Stimulated activated naive CD4-positive, alpha-beta T cell (primary cell): ENCODE data around the gene BEAN1.

Experiments
- DNase-seq, 6 experiments: peaks; one replicate each; lab custom pipeline; 2025; lab: John Stamatoyannopoulos, UW

Gene BEAN1

DNA sequence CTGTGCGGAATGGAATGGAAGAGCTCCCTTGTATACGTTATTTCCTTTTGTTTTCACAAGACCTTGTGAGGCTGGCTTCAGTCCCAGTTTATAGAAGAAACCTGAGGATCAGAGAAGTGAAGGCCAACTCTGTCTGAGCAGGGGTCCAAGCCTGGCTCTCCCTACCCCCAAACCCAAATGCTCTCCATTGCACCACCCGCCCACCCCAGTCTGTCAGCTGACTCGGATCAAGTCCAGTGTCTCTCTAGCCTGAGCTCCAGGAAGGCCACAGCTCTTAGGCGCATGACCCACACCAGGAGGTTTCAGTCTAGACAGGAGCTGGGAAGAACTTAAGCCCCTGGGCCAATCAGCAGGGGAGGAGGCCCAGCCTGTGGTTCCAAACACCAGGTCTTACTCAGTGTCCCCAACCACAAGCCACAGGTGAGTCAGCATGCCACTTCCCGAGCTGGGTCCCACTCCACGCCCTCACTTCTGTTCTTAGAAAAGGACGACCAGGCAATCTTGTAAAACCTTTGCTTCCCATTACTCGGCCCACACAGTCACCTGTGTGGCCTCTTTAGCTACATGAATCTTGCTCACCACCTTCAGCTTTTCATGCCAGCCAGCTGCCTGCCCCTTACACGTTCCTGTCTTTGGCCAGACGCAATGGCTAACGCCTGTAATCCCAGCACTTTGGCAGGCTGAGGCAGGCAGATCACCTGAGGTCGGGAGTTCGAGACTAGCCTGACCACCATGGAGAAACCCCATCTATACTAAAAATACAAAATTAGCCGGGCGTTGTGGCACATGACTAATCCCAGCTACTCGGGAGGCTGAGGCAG lies 95.1 kb downstream of the BEAN1 start:
- DNase-seq = peak; percentile 10 to 39 (median 23)

DNA sequence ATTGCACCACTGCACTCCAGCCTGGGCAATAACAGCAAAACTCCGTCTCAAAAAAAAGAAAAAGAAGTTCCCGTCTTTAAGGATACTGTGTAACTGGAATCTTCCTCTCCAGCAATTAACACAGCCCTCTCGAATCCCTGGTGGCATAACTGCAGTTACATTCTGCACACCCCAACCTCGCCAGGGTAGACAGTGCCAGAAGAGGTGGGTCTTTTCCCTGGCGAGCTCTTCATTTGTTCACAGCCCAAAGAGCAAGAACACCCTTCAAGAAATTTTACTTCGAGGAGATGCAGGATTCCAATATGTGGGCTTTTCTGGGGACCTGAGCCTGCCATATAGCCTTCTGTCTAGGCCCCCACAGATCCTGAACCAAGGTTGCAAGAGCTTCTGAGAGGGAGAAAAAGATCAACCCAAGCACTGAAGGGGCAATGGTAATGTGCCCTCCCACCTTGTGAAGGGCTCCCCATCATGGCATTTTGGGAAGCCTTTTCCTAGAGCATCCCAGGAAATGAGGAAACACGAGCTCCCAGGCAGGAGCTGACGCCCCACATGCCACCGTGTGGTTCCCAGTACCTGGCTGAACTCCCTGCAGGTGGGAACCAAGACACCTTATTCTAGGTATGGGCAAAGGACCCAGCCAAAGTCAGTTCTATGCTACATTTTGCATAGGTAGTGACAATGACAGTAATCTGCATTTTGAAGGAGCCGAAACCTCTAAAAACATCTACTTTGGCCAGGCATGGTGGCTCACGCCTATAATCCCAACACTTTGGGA lies 95.9 kb downstream of the BEAN1 start:
- no peak for DNase-seq

GRCh38 chr16:66523861-66524354 lies 96.8 kb downstream of the BEAN1 start:
- peak in 3 of 6 experiments; percentile 56 to 67 (median 60) for DNase-seq

DNA sequence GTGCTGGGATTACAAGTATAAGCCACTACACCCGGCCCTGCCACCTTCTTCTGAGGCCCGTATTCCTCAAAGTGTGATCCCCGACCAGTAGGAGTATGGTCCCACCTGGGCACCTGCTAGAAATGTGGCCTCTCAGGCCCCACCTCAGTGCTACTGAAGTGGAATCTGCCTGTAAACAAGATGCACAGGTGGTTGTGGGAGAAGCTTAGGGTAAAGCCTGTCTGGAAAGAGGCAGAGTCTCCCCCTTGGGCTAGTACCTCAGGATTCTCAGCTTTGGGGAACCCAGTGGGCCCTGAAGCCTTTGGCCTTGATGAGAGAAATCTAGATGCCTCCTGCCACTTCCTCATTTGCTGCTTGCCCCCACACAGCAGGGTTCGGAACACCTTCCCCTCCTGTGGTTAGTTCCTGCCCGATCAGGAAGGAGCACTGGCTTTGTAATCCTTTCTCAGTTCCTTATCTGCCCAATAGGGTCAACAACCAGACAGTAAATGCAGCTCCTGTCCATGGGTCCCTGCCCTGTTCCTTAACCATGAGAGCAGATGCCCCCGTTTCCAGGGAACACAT lies 97.6 kb downstream of the BEAN1 start:
- DNase-seq = peak in 1 of 6 experiments; percentile 20

DNA sequence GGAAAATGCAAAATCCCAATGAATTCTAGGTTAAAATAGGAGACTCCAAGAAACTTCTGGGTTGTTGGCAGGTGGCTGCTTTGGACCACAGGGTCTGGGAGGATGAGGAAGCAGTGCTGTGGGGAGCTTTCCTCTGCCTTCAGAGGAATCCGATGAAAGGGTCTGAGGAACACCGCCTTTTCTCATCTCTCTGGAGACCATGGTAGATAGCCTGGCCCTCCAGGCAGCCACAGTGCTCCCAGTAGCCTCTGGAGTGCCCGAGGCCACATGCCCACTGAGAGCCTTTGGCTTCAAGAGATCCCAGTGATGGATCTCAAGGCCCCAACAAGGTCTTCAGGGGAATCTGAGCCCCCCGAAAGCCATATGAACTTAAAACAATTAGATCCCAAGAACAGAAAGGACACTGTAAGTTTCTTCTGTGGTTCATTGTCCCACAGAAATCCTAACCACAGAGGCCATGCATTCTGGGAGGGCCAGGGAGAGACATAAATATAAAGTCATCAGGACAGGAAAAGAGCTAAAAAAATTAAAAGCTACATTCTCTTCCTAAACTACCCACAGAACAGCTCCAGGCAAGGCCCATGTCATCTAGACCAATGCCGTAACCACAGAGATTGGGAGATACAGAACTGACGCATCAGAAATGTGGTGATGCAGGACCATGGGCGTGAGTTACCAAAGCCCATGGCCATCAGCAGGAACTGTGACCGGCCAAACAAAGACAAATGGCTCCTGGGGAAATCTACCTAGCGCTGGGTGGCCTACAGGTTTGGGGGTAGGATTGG lies 98.5 kb downstream of the BEAN1 start:
- DNase-seq = no peak

DNA sequence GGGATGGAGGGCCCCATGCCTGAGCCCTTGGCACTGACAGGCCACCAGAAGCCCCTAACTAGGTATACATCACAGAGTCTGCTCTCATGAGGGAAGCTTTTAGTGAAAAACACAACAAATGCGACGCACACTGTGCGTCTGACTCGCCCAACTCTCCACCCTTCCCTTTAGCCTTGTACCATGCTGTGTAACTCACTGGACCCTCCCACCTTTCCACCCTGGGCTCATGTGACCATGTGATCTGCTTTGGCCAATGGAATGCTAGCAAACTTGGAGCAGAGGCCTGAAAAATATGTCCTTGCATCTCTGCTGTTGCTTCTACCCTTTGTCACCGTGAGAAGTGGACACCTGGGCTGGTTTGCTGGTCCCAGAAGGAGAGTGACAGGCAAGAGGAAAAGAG lies 101.2 kb downstream of the BEAN1 start:
- no peak for DNase-seq

DNA sequence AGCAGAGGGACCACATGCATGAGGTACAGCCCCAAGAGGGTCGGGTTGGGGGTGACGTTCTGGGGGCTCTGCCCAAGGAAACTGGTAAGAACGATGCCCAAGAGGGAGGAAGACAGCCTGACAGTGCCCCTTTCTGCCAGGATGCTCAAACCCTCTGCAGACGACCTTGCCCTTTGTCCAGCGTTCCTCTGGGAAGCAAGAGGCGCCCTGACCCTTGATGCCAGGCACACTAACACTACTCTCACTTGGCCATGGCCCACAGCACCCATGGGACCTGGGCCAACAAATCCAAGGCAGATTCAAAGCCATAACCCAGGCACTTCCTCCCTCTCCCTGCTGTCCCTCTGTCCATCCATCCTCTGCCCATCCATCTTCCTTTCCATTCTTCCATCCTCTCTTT lies 102.4 kb downstream of the BEAN1 start:
- DNase-seq = no peak
